SK-N-MC (cell line): ENCODE data around the gene KRTAP1-4.

Experiments used
- EZH2 ChIP-seq: fragments of 200-600 bp; sonication (generic); IDR thresholded peaks from one replicate; pipeline ENCODE4 v1.6.1; 2017; ENCODE audit warnings: antibody characterized with exemption
- POLR2AphosphoS5 ChIP-seq: IDR thresholded peaks from 2 replicates; pipeline ENCODE4 v1.6.1; 2012; ENCODE audit warnings: mild to moderate bottlenecking, low read depth, low read length, borderline replicate concordance

DNA sequence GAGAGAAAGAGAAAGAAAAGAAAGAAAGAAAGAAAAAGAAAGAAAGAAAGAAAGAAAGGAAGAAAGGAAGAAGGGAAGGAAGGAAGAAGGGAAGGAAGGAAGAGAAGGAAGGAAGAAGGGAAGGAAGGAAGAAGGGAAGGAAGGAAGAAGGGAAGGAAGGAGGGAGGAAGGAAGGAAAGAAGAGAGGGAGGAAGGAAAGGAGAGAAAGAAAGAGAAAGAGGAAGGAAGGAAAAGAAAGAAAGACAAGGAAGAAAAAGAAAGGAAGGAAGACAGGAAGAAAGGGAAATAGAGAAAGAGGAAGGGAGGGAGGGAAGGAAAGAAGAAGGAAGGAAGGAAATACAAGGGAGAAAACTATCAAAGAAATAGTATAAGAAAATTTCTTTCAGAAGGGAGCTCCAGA, 46.8 kb upstream of the KRTAP1-4 start:
- TF ChIP-seq POLR2AphosphoS5 (no peak), EZH2 (no peak)
